Spleen (tissue), 7 donors: ENCODE measurements around the gene FAM221B.
A peak's percentile ranks its signal among the peaks of the same experiment; 100 is the strongest.

Experiments used
- CTCF ChIP-seq, 11 experiments: fragments of 200-600 bp in 7 of 11; fragments of 450-650 bp in 4 of 11; sonication (generic) in 4 of 11; IDR thresholded peaks in 8 of 11; conservative IDR thresholded peaks in 3 of 11; 1 replicate in 7 of 11; 2 replicates in 4 of 11; pipeline versions ENCODE4 v1.4.0 to v1.8.0; 2016 to 2021; ENCODE audit warnings: antibody characterized with exemption in 11 of 11, inconsistent platforms in 4 of 11, mild to moderate bottlenecking in 1 of 11
- POLR2A ChIP-seq, 3 donors: fragments of 450-650 bp; IDR thresholded peaks; one replicate each; pipeline ENCODE4 v1.5.1; 2017; ENCODE audit warnings: antibody characterized with exemption in 3 of 3, mild to moderate bottlenecking in 1 of 3
- donor health status: DM: no; HTN: no; CAD: no; lungs with moderate emphysema.
- donor health status: DM: no; HTN: no; CAD: no.
- donor health status: DM: no; HTN: no; CAD: no.

- TF ChIP-seq CTCF (IDR thresholded peaks at IDR 0.05 in 8 of 11, conservative IDR thresholded peaks at IDR 0.05 in 3 of 11) (peak in 1 of 11 experiments; percentile 14), POLR2A (IDR thresholded peaks at IDR 0.05) (no peak)
These were observed 6.7 kb upstream of the FAM221B start for GRCh38 chr9:35835216-35835632.
